AG04450 (cell line): Measurements from ENCODE around the gene SKP1. TPM values are rescaled to one million over a fixed set of nuclear protein-coding genes. Genes with fewer than 3 reads are reported as not detected.

Experiments
- CTCF ChIA-PET: fragments of 300-600, 350-600 bp; formaldehyde crosslinking; extraction: SDS; loops from one replicate; lab custom pipeline; 2022; ENCODE audit warnings: antibody characterized with exemption, inconsistent platforms; lab: Charles Lee
- POLR2A ChIA-PET: fragments of 350-600 bp; formaldehyde crosslinking; extraction: SDS; loops from one replicate; lab custom pipeline; 2021; ENCODE audit warnings: antibody characterized with exemption, inconsistent platforms; lab: Yijun Ruan, JAX
- DNase-seq: peaks from one replicate; pipeline ENCODE4 v3.0.0-alpha.2; 2011; ENCODE audit warnings: low read depth, low spot score
- H3K27ac ChIP-seq: one replicate; pipeline ENCODE4 v1.5.1; 2012; ENCODE audit warnings: low read depth, low read length, control low read depth
- H3K27me3 ChIP-seq: one replicate; pipeline ENCODE4 v1.6.0; 2012; ENCODE audit warnings: low read length; ENCODE audit not compliant: control insufficient read depth, insufficient read depth
- H3K4me3 ChIP-seq: 2 replicates; pipeline ENCODE4 v1.5.1; 2011; ENCODE audit warnings: mild to moderate bottlenecking, low read depth, low read length, control low read depth
- H3K9me3 ChIP-seq: 2 replicates; pipeline ENCODE4 v1.5.1; 2012; ENCODE audit warnings: low read length; ENCODE audit not compliant: control insufficient read depth, insufficient read depth
- polyA plus RNA-seq: library from polyadenylated mRNA; depleted of rRNA; stranded (reverse); fragments of >200 nt; gene quantifications from 2 replicates; pipeline ENCODE4 v1.2.3, GENCODE V29; 2011
- TF ChIP-seq, protein P1 (sequence below): IDR thresholded peaks from 2 replicates; pipeline ENCODE4 v1.5.1; 2011; ENCODE audit warnings: low read depth, low read length, control low read depth, inconsistent platforms

The SKP1 gene
- polyA plus RNA-seq, 1 experiment = 1,036 TPM

DNA sequence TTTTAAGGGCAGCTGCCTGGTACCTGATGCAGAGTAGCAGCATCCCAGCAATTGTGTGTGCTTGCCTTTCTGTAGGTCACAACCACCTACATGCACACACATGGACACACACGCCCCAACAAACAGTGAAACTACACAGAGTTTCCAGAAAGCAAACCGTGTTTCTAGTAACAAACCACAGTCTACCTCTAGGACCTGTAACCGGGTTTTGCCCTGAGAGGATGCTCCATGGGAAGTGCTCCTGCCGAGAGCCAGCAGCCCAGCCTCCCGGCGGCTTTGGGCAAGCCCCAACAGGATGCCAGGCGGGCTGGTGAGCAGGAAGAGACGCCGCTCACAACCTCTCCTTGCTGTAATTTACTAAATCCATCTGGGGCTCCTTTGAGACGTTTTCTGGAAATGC lies 66.4 kb downstream of the SKP1 start:
- POLR2A ChIA-PET = no interaction called here
- DNase-seq = no peak
- Histone ChIP-seq H3K27me3 (peaks cover 15% of the 10 kb centered on the region), H3K9me3 (no peaks in the 10 kb centered on the region; the same call in 1 of the 2 replicates), H3K4me3 (no peak overlapping the region), H3K27ac (no peak overlapping the region)
- CTCF ChIA-PET = interaction anchor here (3.2 to 4.2 kb wide), 2 partner anchors 9 to 71 kb away, joined by 31 to 34 read pairs; no protein-coding TSS in a partner anchor
- TF ChIP-seq, protein P1, sequence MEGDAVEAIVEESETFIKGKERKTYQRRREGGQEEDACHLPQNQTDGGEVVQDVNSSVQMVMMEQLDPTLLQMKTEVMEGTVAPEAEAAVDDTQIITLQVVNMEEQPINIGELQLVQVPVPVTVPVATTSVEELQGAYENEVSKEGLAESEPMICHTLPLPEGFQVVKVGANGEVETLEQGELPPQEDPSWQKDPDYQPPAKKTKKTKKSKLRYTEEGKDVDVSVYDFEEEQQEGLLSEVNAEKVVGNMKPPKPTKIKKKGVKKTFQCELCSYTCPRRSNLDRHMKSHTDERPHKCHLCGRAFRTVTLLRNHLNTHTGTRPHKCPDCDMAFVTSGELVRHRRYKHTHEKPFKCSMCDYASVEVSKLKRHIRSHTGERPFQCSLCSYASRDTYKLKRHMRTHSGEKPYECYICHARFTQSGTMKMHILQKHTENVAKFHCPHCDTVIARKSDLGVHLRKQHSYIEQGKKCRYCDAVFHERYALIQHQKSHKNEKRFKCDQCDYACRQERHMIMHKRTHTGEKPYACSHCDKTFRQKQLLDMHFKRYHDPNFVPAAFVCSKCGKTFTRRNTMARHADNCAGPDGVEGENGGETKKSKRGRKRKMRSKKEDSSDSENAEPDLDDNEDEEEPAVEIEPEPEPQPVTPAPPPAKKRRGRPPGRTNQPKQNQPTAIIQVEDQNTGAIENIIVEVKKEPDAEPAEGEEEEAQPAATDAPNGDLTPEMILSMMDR = no peak

DNA sequence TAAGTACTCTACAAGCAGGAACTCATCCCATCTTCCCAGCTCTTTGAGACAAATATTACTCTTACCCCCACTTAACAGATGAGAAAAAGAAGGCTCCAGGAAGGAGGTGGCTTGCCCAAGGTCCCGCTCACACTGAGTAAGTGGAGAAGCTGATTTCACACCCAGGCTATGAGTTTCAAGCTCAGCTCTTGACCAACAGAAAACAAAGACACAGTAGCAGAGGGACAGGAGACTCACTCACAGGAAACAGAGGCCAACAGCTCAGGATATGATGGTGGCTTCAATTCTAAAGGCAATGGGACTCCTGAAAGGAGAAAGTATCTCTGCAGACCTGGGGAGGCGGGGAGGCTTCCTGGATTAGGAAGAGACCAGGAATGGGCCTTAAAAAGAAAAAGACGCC lies 69.0 kb downstream of the SKP1 start:
- H3K27ac ChIP-seq = no peak overlapping the region
- no peaks in the 10 kb centered on the region for H3K9me3 ChIP-seq
- ChIA-PET POLR2A (no interaction called here), CTCF (interaction anchor here (1.0 kb wide), 1 partner anchor 33 kb away, joined by 4 read pairs; no protein-coding TSS in a partner anchor)
- no peak for DNase-seq
- no peak overlapping the region for H3K4me3 ChIP-seq
- TF ChIP-seq, protein P1 = no peak
- H3K27me3 ChIP-seq = peaks cover 20% of the 10 kb centered on the region

DNA sequence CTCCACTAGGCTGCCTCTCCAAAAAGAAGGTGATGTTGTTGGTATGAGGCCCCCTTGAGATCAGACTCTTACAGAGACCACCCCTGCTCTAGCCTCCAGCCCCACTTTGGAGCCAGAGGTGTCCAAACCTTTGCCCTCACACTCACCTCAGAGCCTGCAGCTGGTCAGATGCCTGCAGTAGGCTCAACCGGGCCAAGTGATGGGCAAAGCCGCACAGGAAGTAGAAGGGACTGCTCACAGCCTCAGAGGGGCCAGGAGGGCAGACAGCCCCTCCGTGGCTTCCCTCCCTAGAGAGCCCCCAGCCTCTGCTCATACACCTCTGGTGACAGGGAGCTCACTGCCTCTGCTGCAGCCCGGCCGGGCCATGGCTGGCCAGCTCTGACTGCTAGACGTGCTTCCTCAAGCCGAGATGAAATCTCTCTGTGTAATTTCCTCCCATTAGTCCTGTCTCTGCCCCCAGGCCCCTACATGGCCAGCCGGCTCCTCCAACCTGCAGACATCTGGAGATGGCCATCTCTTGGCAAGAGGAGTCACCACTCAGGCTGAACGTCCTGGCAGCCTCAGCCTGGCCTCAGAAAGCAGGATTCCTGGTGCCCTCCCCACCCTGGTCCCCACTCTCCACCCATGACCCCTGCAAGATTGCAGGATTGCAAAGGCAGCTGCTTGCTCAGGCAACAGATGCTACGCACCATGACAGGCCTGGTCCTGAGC lies 69.6 kb downstream of the SKP1 start:
- H3K27me3 ChIP-seq = peaks cover 20% of the 10 kb centered on the region
- TF ChIP-seq, protein P1 = no peak
- DNase-seq = no peak
- no peak overlapping the region for H3K27ac ChIP-seq
- CTCF ChIA-PET = interaction anchor here (1.0 kb wide), 1 partner anchor 34 kb away, joined by 4 read pairs; no protein-coding TSS in a partner anchor
- no peaks in the 10 kb centered on the region for H3K9me3 ChIP-seq
- H3K4me3 ChIP-seq = no peak overlapping the region
- POLR2A ChIA-PET = no interaction called here

DNA sequence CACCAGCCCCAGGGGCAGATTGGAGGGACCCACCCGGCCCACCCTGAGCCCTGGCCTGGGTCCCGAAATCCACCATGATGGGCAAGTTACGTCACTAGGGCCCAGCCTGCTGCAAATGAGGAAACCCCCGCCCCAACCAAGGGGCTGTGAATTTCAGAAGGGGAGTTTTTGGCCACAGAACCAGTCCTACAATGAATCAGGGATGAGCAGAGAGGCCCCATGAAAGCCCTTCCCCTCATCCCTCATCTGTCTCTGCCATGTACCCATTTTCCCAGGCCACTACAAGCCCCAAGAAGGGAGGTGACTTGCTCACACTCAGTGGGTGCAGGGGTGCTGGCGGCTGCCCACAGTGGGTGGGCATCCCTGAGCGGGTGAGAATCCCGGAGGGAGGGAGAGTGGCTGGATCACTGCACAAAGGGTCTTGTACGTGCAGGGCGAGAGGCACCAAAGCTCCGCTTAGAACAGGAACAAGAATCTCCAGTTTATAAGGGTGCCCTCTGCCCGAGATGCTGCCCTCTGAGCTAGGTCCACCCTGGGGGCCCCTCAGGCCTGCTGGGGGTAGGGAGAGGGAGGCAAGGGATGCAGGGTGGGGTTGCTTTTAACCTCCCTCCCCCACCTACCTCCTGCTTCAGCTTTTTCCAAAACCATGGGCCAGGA lies 72.6 kb downstream of the SKP1 start:
- POLR2A ChIA-PET = no interaction called here
- no peaks in the 10 kb centered on the region for H3K9me3 ChIP-seq
- CTCF ChIA-PET = no interaction called here

More for the DNA sequence above, 72.6 kb downstream of the SKP1 start:
- TF ChIP-seq, protein P1 = no peak
- no peak for DNase-seq
- Histone ChIP-seq H3K27me3 (peaks cover 20% of the 10 kb centered on the region), H3K4me3 (no peak overlapping the region), H3K27ac (no peak overlapping the region)
